Measurements from ENCODE around the gene NPAS3.

DNA sequence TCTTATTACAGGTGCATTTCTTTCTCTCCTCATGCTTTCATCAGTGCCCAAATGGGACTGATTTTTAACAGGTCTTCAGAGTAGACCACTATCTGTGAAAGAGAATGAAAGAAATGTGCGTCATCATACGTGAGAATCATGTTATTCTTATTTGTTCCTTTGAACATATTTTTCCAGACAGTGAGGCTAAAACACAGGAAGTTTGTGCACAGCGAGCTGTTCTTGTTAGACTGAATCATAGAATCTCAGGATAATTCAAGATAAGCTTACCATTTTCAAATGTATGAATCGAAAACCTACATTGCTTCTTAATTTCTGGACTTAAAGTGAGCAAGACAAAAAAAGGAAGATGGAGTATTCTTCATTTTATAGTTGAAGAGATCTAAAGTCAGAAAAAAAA lies 629.1 kb downstream of the NPAS3 start:
- no peak for TF ChIP-seq CTCF (conservative IDR thresholded peaks at IDR 0.05; ENCODE audit: low read depth, low read length)
- no peak for TF ChIP-seq EZH2 (IDR thresholded peaks at IDR 0.05; ENCODE audit: low read length, unreplicated experiment)

Measured in PC-3 (cell line).